HT1080 (cell line): ENCODE measurements around the gene IQCH. TPM values are rescaled to one million over a fixed set of nuclear protein-coding genes. Genes with fewer than 3 reads are reported as not detected.

ENCODE experiments used
- DNase-seq: peaks from one replicate; pipeline ENCODE4 v3.0.0-alpha.2; 2015; ENCODE audit warnings: low read depth
- total RNA-seq: library from RNA; depleted of rRNA; stranded (reverse); fragments of >200 nt; shearing (Covaris generic); gene quantifications from 2 replicates; pipeline ENCODE4 v1.2.3, GENCODE V29; 2014

The IQCH gene
- total RNA-seq, 1 experiment from 2014 or later: 5.0 TPM

GRCh38 chr15:67521783-67522568 lies 267.4 kb downstream of the IQCH start:
- peak; percentile 5 for DNase-seq

GRCh38 chr15:67523330-67523729 lies 268.7 kb downstream of the IQCH start:
- no peak for DNase-seq

GRCh38 chr15:67524235-67524634 lies 269.6 kb downstream of the IQCH start:
- no peak for DNase-seq

- DNase-seq: no peak
Measured at GRCh38 chr15:67528513-67528912, 273.9 kb downstream of the IQCH start.

- peak; percentile 16 for DNase-seq
Measured at GRCh38 chr15:67531379-67531914, 276.9 kb downstream of the IQCH start.

GRCh38 chr15:67533873-67534272 lies 279.3 kb downstream of the IQCH start:
- no peak for DNase-seq

GRCh38 chr15:67534360-67534759 lies 279.8 kb downstream of the IQCH start:
- no peak for DNase-seq

GRCh38 chr15:67537771-67538170 lies 283.2 kb downstream of the IQCH start:
- no peak for DNase-seq

GRCh38 chr15:67542420-67543347 lies 288.1 kb downstream of the IQCH start, which contains the start of gene MAP2K5:
Gene MAP2K5, plus strand, starts transcription at chr15:67542703. Its CDS starts 633 bp downstream, at chr15:67543336.
- DNase-seq: peak; percentile 77

- DNase-seq: no peak
Measured at GRCh38 chr15:67543348-67543718, 288.7 kb downstream of the IQCH start.

- DNase-seq: no peak
Measured at GRCh38 chr15:67544475-67544874, 289.9 kb downstream of the IQCH start.

GRCh38 chr15:67545864-67546263 lies 291.3 kb downstream of the IQCH start:
- no peak for DNase-seq

- no peak for DNase-seq
Measured at GRCh38 chr15:67547064-67547463, 292.5 kb downstream of the IQCH start.

- DNase-seq: no peak
Measured at GRCh38 chr15:67547836-67548235, 293.2 kb downstream of the IQCH start.

- DNase-seq: peak; percentile 39
Measured at GRCh38 chr15:67548236-67548852, 293.8 kb downstream of the IQCH start.

GRCh38 chr15:67548862-67549651 lies 294.5 kb downstream of the IQCH start:
- no peak for DNase-seq

- no peak for DNase-seq
Measured at GRCh38 chr15:67549736-67550135, 295.1 kb downstream of the IQCH start.

GRCh38 chr15:67550522-67550921 lies 295.9 kb downstream of the IQCH start:
- peak; percentile 18 for DNase-seq

GRCh38 chr15:67551207-67551743 lies 296.7 kb downstream of the IQCH start:
- DNase-seq: no peak
